ENCODE measurements around the gene GRB14.
"Not testable (repeated sequence)": the region's sequence is repeated elsewhere in the genome, so short reads cannot be mapped to it uniquely, and the experiment has no call there.

Gene GRB14

GRCh38 chr2:164628319-164628718, 7.0 kb upstream of the GRB14 start:
- not testable (repeated sequence) for DNase-seq, H3K4me3 Mint-ChIP-seq

GRCh38 chr2:164625378-164625971, 4.2 kb upstream of the GRB14 start:
- Mint-ChIP-seq H3K4me3 (no peak overlapping the region), H3K27me3 (peaks cover 21% of the 10 kb centered on the region), H3K36me3 (ENCODE audit: low read depth) (no peaks in the 10 kb centered on the region), H3K27ac (no peak overlapping the region), H3K4me1 (peaks cover 5% of the 10 kb centered on the region), H3K9me3 (no peaks in the 10 kb centered on the region)
- ATAC-seq (no peak), DNase-seq (no peak)

More at GRCh38 chr2:164628319-164628718, 7.0 kb upstream of the GRB14 start:
- ATAC-seq; H3K4me1 Mint-ChIP-seq; H3K36me3 Mint-ChIP-seq (ENCODE audit: low read depth); H3K9me3 Mint-ChIP-seq; H3K27me3 Mint-ChIP-seq; H3K27ac Mint-ChIP-seq: not testable (repeated sequence)

GRCh38 chr2:164624316-164624715, 3.0 kb upstream of the GRB14 start:
- H3K27ac Mint-ChIP-seq, result no peak overlapping the region
- H3K9me3 Mint-ChIP-seq, result no peaks in the 10 kb centered on the region
- ATAC-seq, result no peak
- H3K27me3 Mint-ChIP-seq, result peaks cover 27% of the 10 kb centered on the region
- H3K4me3 Mint-ChIP-seq, result no peak overlapping the region
- no peak for DNase-seq
- H3K4me1 Mint-ChIP-seq, result peaks cover 5% of the 10 kb centered on the region
- no peaks in the 10 kb centered on the region for H3K36me3 Mint-ChIP-seq (ENCODE audit: low read depth)

- H3K27ac Mint-ChIP-seq, result no peak overlapping the region
- ATAC-seq, result no peak
- no peak overlapping the region for H3K4me3 Mint-ChIP-seq
- H3K36me3 Mint-ChIP-seq (ENCODE audit: low read depth), result no peaks in the 10 kb centered on the region
- peaks cover 39% of the 10 kb centered on the region for H3K27me3 Mint-ChIP-seq
- DNase-seq, result no peak
- H3K4me1 Mint-ChIP-seq, result peaks cover 5% of the 10 kb centered on the region
- H3K9me3 Mint-ChIP-seq, result no peaks in the 10 kb centered on the region
These were observed 1.2 kb upstream of the GRB14 start for GRCh38 chr2:164622338-164623106.

- no peaks in the 10 kb centered on the region for H3K9me3 Mint-ChIP-seq
- H3K36me3 Mint-ChIP-seq (ENCODE audit: low read depth), result no peaks in the 10 kb centered on the region
- H3K27me3 Mint-ChIP-seq, result peaks cover 39% of the 10 kb centered on the region
- DNase-seq (no peak), ATAC-seq (no peak)
- H3K4me1 Mint-ChIP-seq, result peaks cover 5% of the 10 kb centered on the region
- H3K4me3 Mint-ChIP-seq, result no peak overlapping the region
- no peak overlapping the region for H3K27ac Mint-ChIP-seq
These were observed 453 bp upstream of the GRB14 start for GRCh38 chr2:164621764-164622105.

- Mint-ChIP-seq H3K27me3 (peaks cover 39% of the 10 kb centered on the region), H3K4me3 (no peak overlapping the region), H3K27ac (no peak overlapping the region), H3K4me1 (peaks cover 5% of the 10 kb centered on the region), H3K36me3 (ENCODE audit: low read depth) (no peaks in the 10 kb centered on the region), H3K9me3 (no peaks in the 10 kb centered on the region)
- no peak for ATAC-seq
- DNase-seq, result no peak
These were observed 825 bp downstream of the GRB14 start for GRCh38 chr2:164620457-164620856.

GRCh38 chr2:164617466-164617865, 3.8 kb downstream of the GRB14 start:
- Mint-ChIP-seq H3K9me3 (no peaks in the 10 kb centered on the region), H3K4me3 (no peak overlapping the region), H3K27ac (no peak overlapping the region), H3K27me3 (peaks cover 29% of the 10 kb centered on the region), H3K4me1 (peaks cover 5% of the 10 kb centered on the region), H3K36me3 (ENCODE audit: low read depth) (no peaks in the 10 kb centered on the region)
- ATAC-seq (no peak), DNase-seq (no peak)

GRCh38 chr2:164613321-164613982, 7.8 kb downstream of the GRB14 start:
- Mint-ChIP-seq H3K4me3 (no peak overlapping the region), H3K27ac (no peak overlapping the region), H3K27me3 (peaks cover 3% of the 10 kb centered on the region), H3K36me3 (ENCODE audit: low read depth) (no peaks in the 10 kb centered on the region), H3K9me3 (peaks cover 5% of the 10 kb centered on the region), H3K4me1 (no peaks in the 10 kb centered on the region)
- no peak for DNase-seq
- no peak for ATAC-seq

GRCh38 chr2:164609790-164610189, 11.5 kb downstream of the GRB14 start:
- ATAC-seq (no peak), DNase-seq (no peak)
- no peaks in the 10 kb centered on the region for H3K4me1 Mint-ChIP-seq
- no peak overlapping the region for H3K27ac Mint-ChIP-seq
- no peak overlapping the region for H3K4me3 Mint-ChIP-seq
- peaks cover 5% of the 10 kb centered on the region for H3K9me3 Mint-ChIP-seq
- H3K27me3 Mint-ChIP-seq, result no peaks in the 10 kb centered on the region
- no peaks in the 10 kb centered on the region for H3K36me3 Mint-ChIP-seq (ENCODE audit: low read depth)

- ATAC-seq, result no peak
- H3K27ac Mint-ChIP-seq, result no peak overlapping the region
- H3K36me3 Mint-ChIP-seq (ENCODE audit: low read depth), result no peaks in the 10 kb centered on the region
- H3K27me3 Mint-ChIP-seq, result no peaks in the 10 kb centered on the region
- no peak overlapping the region for H3K4me3 Mint-ChIP-seq
- H3K4me1 Mint-ChIP-seq, result no peaks in the 10 kb centered on the region
- peaks cover 5% of the 10 kb centered on the region for H3K9me3 Mint-ChIP-seq
- DNase-seq, result no peak
These were observed 14.7 kb downstream of the GRB14 start for GRCh38 chr2:164606557-164606956.

GRCh38 chr2:164605295-164605694, 16.0 kb downstream of the GRB14 start:
- no peaks in the 10 kb centered on the region for H3K4me1 Mint-ChIP-seq
- H3K9me3 Mint-ChIP-seq, result no peaks in the 10 kb centered on the region
- no peaks in the 10 kb centered on the region for H3K36me3 Mint-ChIP-seq (ENCODE audit: low read depth)
- no peak for ATAC-seq
- H3K27me3 Mint-ChIP-seq, result no peaks in the 10 kb centered on the region
- no peak for DNase-seq
- no peak overlapping the region for H3K4me3 Mint-ChIP-seq
- no peak overlapping the region for H3K27ac Mint-ChIP-seq

- Mint-ChIP-seq H3K9me3 (no peaks in the 10 kb centered on the region), H3K4me1 (no peaks in the 10 kb centered on the region), H3K27me3 (peaks cover 2% of the 10 kb centered on the region), H3K27ac (no peak overlapping the region), H3K36me3 (ENCODE audit: low read depth) (no peaks in the 10 kb centered on the region), H3K4me3 (no peak overlapping the region)
- ATAC-seq (no peak), DNase-seq (no peak)
These were observed 20.5 kb downstream of the GRB14 start for GRCh38 chr2:164600763-164601162.

- no peak overlapping the region for H3K4me3 Mint-ChIP-seq
- H3K4me1 Mint-ChIP-seq, result no peaks in the 10 kb centered on the region
- H3K27ac Mint-ChIP-seq, result no peak overlapping the region
- H3K36me3 Mint-ChIP-seq (ENCODE audit: low read depth), result no peaks in the 10 kb centered on the region
- no peak for DNase-seq
- H3K9me3 Mint-ChIP-seq, result no peaks in the 10 kb centered on the region
- ATAC-seq, result no peak
- peaks cover 2% of the 10 kb centered on the region for H3K27me3 Mint-ChIP-seq
These were observed 21.2 kb downstream of the GRB14 start for GRCh38 chr2:164599954-164600589.

GRCh38 chr2:164597983-164598382, 23.3 kb downstream of the GRB14 start:
- ATAC-seq, result no peak
- H3K27ac Mint-ChIP-seq, result no peak overlapping the region
- no peaks in the 10 kb centered on the region for H3K36me3 Mint-ChIP-seq (ENCODE audit: low read depth)
- no peak overlapping the region for H3K4me3 Mint-ChIP-seq
- DNase-seq, result no peak
- H3K27me3 Mint-ChIP-seq, result peaks cover 2% of the 10 kb centered on the region
- no peaks in the 10 kb centered on the region for H3K4me1 Mint-ChIP-seq
- peaks cover 4% of the 10 kb centered on the region for H3K9me3 Mint-ChIP-seq

GRCh38 chr2:164595031-164595430, 26.3 kb downstream of the GRB14 start:
- Mint-ChIP-seq H3K27ac (no peak overlapping the region), H3K27me3 (peaks cover 2% of the 10 kb centered on the region), H3K9me3 (peaks cover 10% of the 10 kb centered on the region), H3K4me1 (no peaks in the 10 kb centered on the region), H3K36me3 (ENCODE audit: low read depth) (no peaks in the 10 kb centered on the region), H3K4me3 (no peak overlapping the region)
- DNase-seq (no peak), ATAC-seq (no peak)
